Lung (tissue), 12 donors: Measurements from ENCODE around the gene ZNF143. TPM values are rescaled to one million over a fixed set of nuclear protein-coding genes. Genes with fewer than 3 reads are reported as not detected.
"Not testable (repeated sequence)": the region's sequence is repeated elsewhere in the genome, so short reads cannot be mapped to it uniquely, and the experiment has no call there.

ENCODE experiments used
- ATAC-seq: fragments of 200-7000 bp; cut with Tn5 transposase; one replicate; pipeline ENCODE4 v1.9.1; 2020; ENCODE audit warnings: moderate number of reproducible peaks; ENCODE audit not compliant: insufficient read depth, low FRiP score
- DNase-seq, 3 donors: peaks; one replicate each; pipeline ENCODE4 v3.0.0-alpha.2; 2013 to 2017
- H3K27ac ChIP-seq, 2 donors: one replicate each; pipeline ENCODE4 v1.5.1; 2013; ENCODE audit warnings: mild to moderate bottlenecking in 2 of 2, moderate library complexity in 2 of 2, control low read depth in 1 of 2, inconsistent platforms in 1 of 2, low read depth in 1 of 2, low read length in 1 of 2
- H3K27me3 ChIP-seq, 3 donors: one replicate each; pipeline ENCODE4 v1.5.1; 2013; ENCODE audit warnings: low read length in 2 of 3; ENCODE audit not compliant: control insufficient read depth in 3 of 3, insufficient read depth in 3 of 3
- H3K36me3 ChIP-seq, 4 donors: one replicate each; pipeline ENCODE4 v1.5.1; 2013; ENCODE audit warnings: low read length in 4 of 4, mild to moderate bottlenecking in 1 of 4, moderate library complexity in 1 of 4; ENCODE audit not compliant: control insufficient read depth in 4 of 4, insufficient read depth in 4 of 4
- H3K4me1 ChIP-seq, 5 donors: one replicate each; pipeline ENCODE4 v1.5.1; 2013; ENCODE audit warnings: low read length in 5 of 5, mild to moderate bottlenecking in 2 of 5, moderate library complexity in 1 of 5; ENCODE audit not compliant: control insufficient read depth in 5 of 5, insufficient read depth in 5 of 5
- H3K4me3 ChIP-seq: one replicate; pipeline ENCODE4 v1.5.1; 2013; ENCODE audit warnings: mild to moderate bottlenecking, control low read depth, moderate library complexity
- H3K9ac ChIP-seq, 2 donors: one replicate each; pipeline ENCODE4 v1.5.1; 2013; ENCODE audit warnings: low read length in 2 of 2, control low read depth in 1 of 2; ENCODE audit not compliant: insufficient read depth in 1 of 2
- H3K9me3 ChIP-seq, 4 donors: one replicate each; pipeline ENCODE4 v1.5.1; 2013; ENCODE audit warnings: low read length in 3 of 4, mild to moderate bottlenecking in 1 of 4, moderate library complexity in 1 of 4; ENCODE audit not compliant: control insufficient read depth in 4 of 4, insufficient read depth in 3 of 4
- CTCF ChIP-seq: IDR thresholded peaks from 2 replicates; pipeline ENCODE4 v1.5.1; 2012; ENCODE audit warnings: mild to moderate bottlenecking; ENCODE audit errors: control extremely low read depth, extremely low read depth
- WGBS, 2 donors: extraction: QIAGEN DNeasy Blood & Tissue Kit; methylation state at CpG; one replicate each; pipeline ENCODE4 v1.1.7; 2013; 5-methylcytosine and 5-hydroxymethylcytosine counted together
- polyA plus RNA-seq, 2 donors: library from polyadenylated mRNA; stranded (reverse); fragments of 200-250 nt; gene quantifications; one replicate each; pipeline ENCODE4 v1.2.1, GENCODE V29; 2013
- total RNA-seq, 2 donors: library from RNA; depleted of rRNA in 1 of 2; stranded (reverse); fragments of >200 nt in 1 of 2; gene quantifications; one replicate each; pipeline ENCODE4 v1.2.1, GENCODE V29; 2014 to 2021
- donor health status: control.
- donor health status: control.
- donor health status: Bipolar disorder and iron deficiency.
- donor health status: healthy.
- donor health status: DM: yes; HTN: yes; CAD: no.

The ZNF143 gene
- total and polyA plus RNA-seq, 4 donors, result 9.7 to 32.2 (median 20.3) TPM

DNA sequence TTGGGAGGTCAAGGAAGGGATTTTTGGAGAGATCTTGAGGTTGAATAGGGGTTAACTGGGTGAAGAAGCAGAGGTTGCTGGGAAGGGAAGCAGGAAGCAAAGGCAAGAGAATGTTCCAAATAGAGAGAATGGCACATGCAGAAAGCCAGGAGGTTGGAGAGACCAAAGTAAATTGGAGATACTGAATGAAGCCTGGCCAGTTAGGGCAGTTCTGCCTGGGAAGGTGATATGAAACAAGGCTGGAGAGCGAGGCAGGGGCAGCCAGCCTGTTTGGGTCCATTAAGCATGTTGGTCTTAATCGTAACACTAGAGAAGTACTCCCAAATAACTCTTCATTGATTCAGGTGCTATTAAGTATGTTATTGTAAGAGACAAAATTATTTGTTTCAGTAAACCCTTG lies 48.2 kb downstream of the ZNF143 start:
- no peak overlapping the region for H3K4me3 ChIP-seq
- peaks cover 0 to 6% (median 0%) of the 10 kb centered on the region in 5 donors for H3K4me1 ChIP-seq
- DNase-seq (peak in 1 of 3 donors; percentile 31), ATAC-seq (no peak)
- no peak overlapping the region for H3K9ac ChIP-seq
- no peaks in the 10 kb centered on the region for H3K9me3 ChIP-seq
- H3K27ac ChIP-seq, result no peak overlapping the region
- no peaks in the 10 kb centered on the region for H3K27me3 ChIP-seq
- 92% methylated on average over 2 of the region's 2 CpGs for WGBS, 2 donors
- no peak for TF ChIP-seq CTCF
- peaks cover 18 to 28% (median 24%) of the 10 kb centered on the region in 4 donors for H3K36me3 ChIP-seq

DNA sequence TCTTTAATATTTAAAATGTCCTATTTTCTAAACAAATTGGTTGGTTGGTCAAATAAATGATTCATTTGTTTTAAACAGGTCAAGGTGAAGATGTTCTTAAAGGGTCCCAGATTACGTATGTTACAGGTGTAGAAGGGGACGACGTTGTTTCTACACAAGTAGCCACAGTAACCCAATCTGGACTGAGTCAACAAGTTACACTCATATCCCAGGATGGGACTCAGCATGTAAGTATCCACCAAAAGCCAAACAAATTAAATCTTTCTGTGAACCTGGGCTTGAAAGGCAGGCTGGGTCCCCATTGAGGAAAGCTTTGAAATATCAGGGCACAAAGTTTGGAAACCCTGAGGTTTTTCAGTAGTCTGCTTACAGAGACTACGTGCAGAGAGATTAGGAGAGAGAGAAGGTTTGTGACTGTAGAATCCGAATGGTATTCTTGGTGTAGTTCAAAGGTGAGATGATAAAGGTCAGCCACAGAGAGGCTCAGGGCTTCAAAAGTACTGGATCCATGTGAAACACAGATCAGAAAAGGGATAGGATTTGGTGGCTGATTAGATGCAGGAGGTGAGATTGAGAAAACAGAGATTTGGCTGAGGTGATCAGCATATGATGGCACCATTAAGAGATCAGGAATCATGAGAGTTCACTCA lies 51.7 kb downstream of the ZNF143 start:
- no peak for DNase-seq
- Histone ChIP-seq H3K27ac (no peak overlapping the region), H3K9me3 (no peaks in the 10 kb centered on the region), H3K9ac (no peak overlapping the region), H3K27me3 (no peaks in the 10 kb centered on the region), H3K4me1 (peaks cover 0 to 6% (median 0%) of the 10 kb centered on the region in 5 donors), H3K4me3 (no peak overlapping the region), H3K36me3 (peaks cover 24 to 42% (median 34%) of the 10 kb centered on the region in 4 donors)
- 94 to 97% methylated on average over 5 of the region's 5 CpGs for WGBS, 2 donors
- ATAC-seq, result no peak
- TF ChIP-seq CTCF, result no peak

DNA sequence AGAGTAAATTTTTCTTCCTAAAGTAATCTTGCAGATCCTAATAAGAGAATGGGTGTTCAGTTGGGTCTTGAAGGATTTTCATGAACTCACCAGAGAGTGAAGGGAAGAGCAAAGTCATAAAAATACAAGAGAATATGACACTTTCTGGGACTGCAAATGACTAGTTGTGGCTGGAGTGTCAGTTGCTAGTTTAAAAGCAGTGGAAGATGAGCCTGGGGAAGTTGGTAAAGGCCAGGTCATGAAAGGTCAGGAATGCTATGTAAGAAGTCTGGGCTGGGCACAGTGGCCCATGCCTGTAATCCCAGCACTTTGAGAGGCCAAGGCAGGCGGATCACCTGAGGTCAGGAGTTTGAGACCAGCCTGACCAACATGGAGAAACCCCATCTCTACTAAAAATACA lies 53.8 kb downstream of the ZNF143 start:
- H3K36me3 ChIP-seq, result peaks cover 19 to 34% (median 32%) of the 10 kb centered on the region in 4 donors
- H3K9me3 ChIP-seq, H3K4me3 ChIP-seq, H3K27me3 ChIP-seq, ATAC-seq, H3K27ac ChIP-seq, H3K4me1 ChIP-seq, H3K9ac ChIP-seq, DNase-seq: not testable (repeated sequence)
- 90 to 91% methylated on average over 1 of the region's 1 CpG for WGBS, 2 donors

- Histone ChIP-seq H3K4me3 (no peak overlapping the region), H3K27ac (no peak overlapping the region), H3K27me3 (no peaks in the 10 kb centered on the region), H3K36me3 (peaks cover 19 to 34% (median 31%) of the 10 kb centered on the region in 4 donors), H3K9me3 (no peaks in the 10 kb centered on the region), H3K4me1 (peaks cover 0 to 1% (median 0%) of the 10 kb centered on the region in 5 donors), H3K9ac (no peak overlapping the region)
- DNase-seq (no peak), ATAC-seq (no peak)
- 89 to 93% methylated on average over 4 of the region's 4 CpGs for WGBS, 2 donors
- no peak for TF ChIP-seq CTCF
Observed at GRCh38 chr11:9516113-9516512, 55.3 kb downstream of the ZNF143 start.
